Smooth muscle cell (in vitro differentiated cells): ENCODE measurements around the gene STARD8. TPM values are rescaled to one million over a fixed set of nuclear protein-coding genes. Genes with fewer than 3 reads are reported as not detected.
"Not testable (repeated sequence)": the region's sequence is repeated elsewhere in the genome, so short reads cannot be mapped to it uniquely, and the experiment has no call there.

ENCODE experiments used
- DNase-seq: peaks from one replicate; lab custom pipeline; 2025; ENCODE audit not compliant: unreplicated experiment; lab: John Stamatoyannopoulos, UW
- H2AFZ ChIP-seq: fragments of 200-600 bp; sonication (generic); 2 replicates; pipeline ENCODE4 v1.6.0; 2016; ENCODE audit warnings: antibody characterized with exemption, low read depth, mild to moderate bottlenecking
- H3F3A ChIP-seq: fragments of 200-600 bp; sonication (generic); 2 replicates; pipeline ENCODE4 v1.6.0; 2017; ENCODE audit warnings: antibody characterized with exemption, low read depth
- H3K27ac ChIP-seq: fragments of 200-600 bp; sonication (generic); 2 replicates; pipeline ENCODE4 v1.5.1; 2016; ENCODE audit warnings: low read depth, mild to moderate bottlenecking
- H3K27me3 ChIP-seq: fragments of 200-600 bp; sonication (generic); 2 replicates; pipeline ENCODE4 v1.6.1; 2016; ENCODE audit warnings: low read depth, mild to moderate bottlenecking
- H3K36me3 ChIP-seq: fragments of 200-600 bp; sonication (generic); 2 replicates; pipeline ENCODE4 v1.5.1; 2016; ENCODE audit warnings: low read depth
- H3K4me1 ChIP-seq: fragments of 200-600 bp; sonication (generic); 2 replicates; pipeline ENCODE4 v1.5.1; 2016; ENCODE audit warnings: low read depth
- H3K4me2 ChIP-seq: fragments of 200-600 bp; sonication (generic); 2 replicates; pipeline ENCODE4 v1.6.0; 2016; ENCODE audit warnings: mild to moderate bottlenecking
- H3K4me3 ChIP-seq: fragments of 200-600 bp; sonication (generic); 2 replicates; pipeline ENCODE4 v1.5.1; 2016; ENCODE audit warnings: mild to moderate bottlenecking
- H3K79me2 ChIP-seq: fragments of 200-600 bp; sonication (generic); 2 replicates; pipeline ENCODE4 v1.6.0; 2016; ENCODE audit warnings: low read depth, mild to moderate bottlenecking
- H3K9ac ChIP-seq: fragments of 200-600 bp; sonication (generic); 2 replicates; pipeline ENCODE4 v1.6.0; 2016; ENCODE audit warnings: low read depth
- H3K9me3 ChIP-seq: fragments of 200-600 bp; sonication (generic); replicated peaks from 2 replicates; pipeline ENCODE4 v1.5.1; 2016; ENCODE audit warnings: low read depth
- H4K20me1 ChIP-seq: fragments of 200-600 bp; sonication (generic); 2 replicates; pipeline ENCODE4 v1.6.0; 2016; ENCODE audit warnings: low read depth
- CTCF ChIP-seq: fragments of 200-600 bp; sonication (generic); IDR thresholded peaks from 2 replicates; pipeline ENCODE4 v1.5.1; 2017; ENCODE audit warnings: borderline replicate concordance, mild to moderate bottlenecking, antibody characterized with exemption; ENCODE audit not compliant: insufficient read depth, poor library complexity, severe bottlenecking
- WGBS: methylation state at CpG from one replicate; pipeline ENCODE4 v1.1.7; 2016; ENCODE audit warnings: low lambda C conversion rate; 5-methylcytosine and 5-hydroxymethylcytosine counted together
- polyA plus RNA-seq: library from polyadenylated mRNA; unstranded; fragments of >200 nt; fragmentation: Nextera tagmentation; extraction: Ambion mirVana; gene quantifications from 2 replicates; pipeline ENCODE4 v1.2.1, GENCODE V29; 2016
- total RNA-seq: library from RNA; depleted of rRNA; stranded (reverse); fragments of >200 nt; gene quantifications from 2 replicates; pipeline ENCODE4 v1.2.3, GENCODE V29; 2014

The STARD8 gene
- total RNA-seq (0.27 and 0.49 TPM in 2 replicates), polyA plus RNA-seq (0.06 and 0.38 TPM in 2 replicates)

GRCh38 chrX:68647156-68647957 lies at the start of gene STARD8:
STARD8 (plus strand) TSS chrX:68647666; CDS start chrX:68647883, 217 bp downstream.
- no peak for DNase-seq
- 48% methylated on average over 29 of the region's 40 CpGs for WGBS
- TF ChIP-seq CTCF = no peak
- Histone ChIP-seq H3K27me3 (no peaks in the 10 kb centered on the region), H3K4me1 (no peaks in the 10 kb centered on the region), H3K4me3 (peak within 1 kb of the TSS; percentile 42), H3F3A (no peaks in the 10 kb centered on the region), H3K4me2 (peak within 1 kb of the TSS; percentile 73), H3K36me3 (no peaks in the 10 kb centered on the region), H4K20me1 (no peaks in the 10 kb centered on the region), H3K79me2 (no peaks in the 10 kb centered on the region), H3K9me3 (no peaks in the 10 kb centered on the region), H3K9ac (no peak within 1 kb of the TSS), H2AFZ (no peak within 1 kb of the TSS), H3K27ac (no peak within 1 kb of the TSS)

- Histone ChIP-seq H2AFZ (no peak overlapping the region), H3K27me3 (no peaks in the 10 kb centered on the region), H3K9me3 (no peaks in the 10 kb centered on the region), H3K9ac (no peak overlapping the region), H3K79me2 (no peaks in the 10 kb centered on the region), H3K36me3 (no peaks in the 10 kb centered on the region), H3F3A (no peaks in the 10 kb centered on the region), H3K4me3 (no peak overlapping the region), H3K4me2 (no peak overlapping the region), H4K20me1 (no peaks in the 10 kb centered on the region), H3K27ac (no peak overlapping the region), H3K4me1 (no peaks in the 10 kb centered on the region)
- 45% methylated on average over 1 of the region's 1 CpG for WGBS
- no peak for DNase-seq
- no peak for TF ChIP-seq CTCF
These were observed 48.6 kb upstream of the STARD8 start for GRCh38 chrX:68598841-68599240.

- H2AFZ ChIP-seq = no peak overlapping the region
These were observed 48.0 kb upstream of the STARD8 start for GRCh38 chrX:68599256-68600152.

GRCh38 chrX:68604216-68604615 lies 43.2 kb upstream of the STARD8 start:
- H3K4me3 ChIP-seq, H3K79me2 ChIP-seq, H3K4me1 ChIP-seq, H3K9ac ChIP-seq, H3K27me3 ChIP-seq, DNase-seq, H3K4me2 ChIP-seq, H3K9me3 ChIP-seq, H3F3A ChIP-seq, H3K36me3 ChIP-seq, H3K27ac ChIP-seq, H4K20me1 ChIP-seq, H2AFZ ChIP-seq: not testable (repeated sequence)
- WGBS = 62% methylated on average over 2 of the region's 2 CpGs

More at GRCh38 chrX:68599256-68600152, 48.0 kb upstream of the STARD8 start:
- Histone ChIP-seq H3K4me3 (no peak overlapping the region), H3K4me1 (no peaks in the 10 kb centered on the region), H3K9ac (no peak overlapping the region), H3K9me3 (no peaks in the 10 kb centered on the region), H3K79me2 (no peaks in the 10 kb centered on the region), H3K27me3 (no peaks in the 10 kb centered on the region), H3K4me2 (no peak overlapping the region), H3K36me3 (no peaks in the 10 kb centered on the region), H3F3A (no peaks in the 10 kb centered on the region), H3K27ac (no peak overlapping the region), H4K20me1 (no peaks in the 10 kb centered on the region)
- TF ChIP-seq CTCF = peak; percentile 58
- 62% methylated on average over 3 of the region's 3 CpGs for WGBS
- DNase-seq = no peak

- not testable (repeated sequence) for H3F3A ChIP-seq, DNase-seq, H3K36me3 ChIP-seq, H3K79me2 ChIP-seq, H3K9ac ChIP-seq, H3K4me2 ChIP-seq, H3K9me3 ChIP-seq, H2AFZ ChIP-seq, H3K4me3 ChIP-seq, H3K4me1 ChIP-seq, H4K20me1 ChIP-seq, H3K27ac ChIP-seq, H3K27me3 ChIP-seq
- WGBS = 70% methylated on average over 3 of the region's 3 CpGs
These were observed 32.7 kb upstream of the STARD8 start for GRCh38 chrX:68614733-68615132.
